Left lung (tissue), 10 donors: ENCODE measurements around the gene PIGV. TPM values are rescaled to one million over a fixed set of nuclear protein-coding genes. Genes with fewer than 3 reads are reported as not detected.
A peak's percentile ranks its signal among the peaks of the same experiment; 100 is the strongest.

Source experiments
- ATAC-seq: fragments of 200-7000 bp; cut with Tn5 transposase; one replicate; pipeline ENCODE4 v1.9.1; 2020; ENCODE audit warnings: moderate library complexity
- DNase-seq, 4 donors: peaks; one replicate each; pipeline ENCODE4 v3.0.0-alpha.2; 2013 to 2020
- H3K27ac ChIP-seq, 2 donors: fragments of 200-600 bp; sonication (generic) in 1 of 2; one replicate each; pipeline versions ENCODE4 v1.5.0 to v1.8.0; 2020 to 2021
- H3K27me3 ChIP-seq, 2 donors: fragments of 200-600 bp; sonication (generic) in 1 of 2; one replicate each; pipeline versions ENCODE4 v1.5.0 to v1.8.0; 2020 to 2021
- H3K36me3 ChIP-seq, 2 donors: fragments of 200-600 bp; sonication (generic) in 1 of 2; one replicate each; pipeline versions ENCODE4 v1.5.0 to v1.8.0; 2020 to 2021
- H3K4me1 ChIP-seq, 2 donors: fragments of 200-600 bp; one replicate each; pipeline ENCODE4 v1.8.0; 2021
- H3K4me3 ChIP-seq, 2 donors: fragments of 200-600 bp; sonication (generic) in 1 of 2; one replicate each; pipeline versions ENCODE4 v1.5.0 to v1.8.0; 2020 to 2021; ENCODE audit warnings: mild to moderate bottlenecking in 1 of 2
- H3K9me3 ChIP-seq, 2 donors: fragments of 200-600 bp; sonication (generic) in 1 of 2; one replicate each; pipeline versions ENCODE4 v1.5.0 to v1.8.0; 2020 to 2021
- intact Hi-C, 2 donors: fragments of 100-400 bp; cut with DNase I; formaldehyde crosslinking; loops; one replicate each; pipeline versions ENCODE4 v1.11.2 to v1.14.2; 2022
- polyA plus RNA-seq, 6 donors: library from polyadenylated mRNA; unstranded; fragments of 120-200 nt; gene quantifications; one replicate each; pipeline ENCODE4 v1.2.1, GENCODE V29; 2013; ENCODE audit not compliant: insufficient read length in 6 of 6
- total RNA-seq, 2 donors: library from RNA; stranded (reverse); fragmentation: NEBNext Ultra II Directional; extraction: Animal tissue kit (Norgen Biotek cat#: 25700); gene quantifications; one replicate each; pipeline ENCODE4 v1.2.1, GENCODE V29; 2021
- TF ChIP-seq, protein P1 (sequence below), 2 donors: fragments of 200-600 bp; sonication (generic) in 1 of 2; IDR thresholded peaks; one replicate each; pipeline versions ENCODE4 v1.5.0 to v1.8.0; 2021; ENCODE audit warnings: antibody characterized with exemption in 2 of 2
- donor health status: DM: no; HTN: yes; CAD: no.
- donor health status: DM: no; HTN: no; CAD: no.

The PIGV gene
- total and polyA plus RNA-seq, 8 donors, result 14.5 to 18.0 (median 16.0) TPM

DNA sequence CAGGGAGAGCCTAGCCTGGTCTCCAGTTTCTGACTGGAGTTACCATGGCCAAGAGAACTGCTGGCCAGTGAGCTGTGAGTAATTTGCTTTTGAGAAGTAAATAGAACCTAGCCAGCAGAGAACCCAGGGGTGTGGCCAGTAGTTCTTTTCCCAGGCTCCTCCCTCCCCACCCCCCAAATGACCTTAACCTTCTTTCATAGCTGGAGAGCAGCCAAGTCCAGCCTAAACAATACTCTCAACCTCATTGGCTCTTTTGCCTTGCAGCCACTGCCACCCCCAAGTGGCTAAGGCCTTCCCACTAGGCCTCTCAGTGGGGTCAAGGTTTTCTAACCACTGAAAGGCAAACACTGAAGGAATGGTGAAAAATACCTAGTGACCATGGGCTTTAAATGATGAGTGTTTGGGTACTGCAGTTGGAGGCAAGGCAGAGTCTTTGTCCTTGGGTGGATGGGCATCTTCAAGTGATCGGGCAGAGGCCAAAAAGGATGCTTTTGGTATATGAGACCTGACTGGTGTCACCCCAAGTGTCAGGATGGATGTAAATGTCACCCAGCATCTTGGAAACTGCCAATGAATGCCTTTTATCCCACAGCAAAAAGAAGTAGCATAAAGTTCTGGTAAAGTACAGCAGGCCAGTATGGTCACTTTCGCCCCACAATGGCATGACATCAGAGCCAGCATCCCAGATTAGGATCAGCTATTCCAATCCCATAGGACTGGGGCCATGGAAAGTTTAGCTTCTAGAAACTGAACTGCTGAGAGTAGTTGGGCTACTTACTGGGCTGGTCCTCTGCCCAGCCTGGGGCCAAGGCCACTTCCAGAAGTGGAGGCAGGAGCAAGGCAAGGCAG lies 3.5 kb upstream of the PIGV start:
- ATAC-seq (peak; percentile 51), DNase-seq (peak in 3 of 4 donors; percentile 17 to 71 (median 64))
- intact Hi-C loops, result loop anchor here in 1 of 2 donors (10.0 kb wide), 1 partner anchor 89 kb away; the partner anchor contains the start of gene ARID1A
- no peaks in the 10 kb centered on the region for H3K27me3 ChIP-seq
- H3K9me3 ChIP-seq, result no peaks in the 10 kb centered on the region
- H3K4me3 ChIP-seq, result no peak overlapping the region
- TF ChIP-seq, protein P1, sequence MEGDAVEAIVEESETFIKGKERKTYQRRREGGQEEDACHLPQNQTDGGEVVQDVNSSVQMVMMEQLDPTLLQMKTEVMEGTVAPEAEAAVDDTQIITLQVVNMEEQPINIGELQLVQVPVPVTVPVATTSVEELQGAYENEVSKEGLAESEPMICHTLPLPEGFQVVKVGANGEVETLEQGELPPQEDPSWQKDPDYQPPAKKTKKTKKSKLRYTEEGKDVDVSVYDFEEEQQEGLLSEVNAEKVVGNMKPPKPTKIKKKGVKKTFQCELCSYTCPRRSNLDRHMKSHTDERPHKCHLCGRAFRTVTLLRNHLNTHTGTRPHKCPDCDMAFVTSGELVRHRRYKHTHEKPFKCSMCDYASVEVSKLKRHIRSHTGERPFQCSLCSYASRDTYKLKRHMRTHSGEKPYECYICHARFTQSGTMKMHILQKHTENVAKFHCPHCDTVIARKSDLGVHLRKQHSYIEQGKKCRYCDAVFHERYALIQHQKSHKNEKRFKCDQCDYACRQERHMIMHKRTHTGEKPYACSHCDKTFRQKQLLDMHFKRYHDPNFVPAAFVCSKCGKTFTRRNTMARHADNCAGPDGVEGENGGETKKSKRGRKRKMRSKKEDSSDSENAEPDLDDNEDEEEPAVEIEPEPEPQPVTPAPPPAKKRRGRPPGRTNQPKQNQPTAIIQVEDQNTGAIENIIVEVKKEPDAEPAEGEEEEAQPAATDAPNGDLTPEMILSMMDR (IDR thresholded peaks at IDR 0.05), result no peak
- peaks cover 0 to 39% of the 10 kb centered on the region in 2 donors for H3K36me3 ChIP-seq
- peak overlapping the region; percentile 41 to 99 for H3K27ac ChIP-seq
- peaks cover 32 to 65% of the 10 kb centered on the region in 2 donors for H3K4me1 ChIP-seq

DNA sequence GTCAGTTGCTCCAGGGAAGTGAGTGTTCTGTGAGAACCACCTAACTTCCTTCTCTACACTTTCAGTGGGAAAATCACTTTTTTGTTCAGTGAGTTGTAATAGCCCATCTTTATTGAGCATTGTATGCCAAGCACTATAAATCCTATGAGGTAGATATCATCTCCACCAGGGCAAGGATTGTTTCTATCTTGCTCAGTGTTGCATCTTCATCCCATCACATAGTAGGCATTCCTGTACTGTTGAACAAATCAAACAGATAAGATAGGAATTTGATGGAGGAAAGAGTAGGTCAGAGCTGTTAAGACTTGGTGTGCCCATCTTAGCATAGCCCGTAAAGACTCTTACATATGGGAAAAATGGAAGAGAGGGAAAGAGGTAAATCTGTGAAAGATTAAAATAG lies 2.9 kb upstream of the PIGV start:
- intact Hi-C loops, result loop anchor here in 1 of 2 donors (10.0 kb wide), 1 partner anchor 90 kb away; the partner anchor contains the start of gene ARID1A
- no peak overlapping the region for H3K4me3 ChIP-seq
- H3K4me1 ChIP-seq, result peaks cover 32 to 69% of the 10 kb centered on the region in 2 donors
- no peak for DNase-seq
- no peaks in the 10 kb centered on the region for H3K9me3 ChIP-seq
- TF ChIP-seq, protein P1 (IDR thresholded peaks at IDR 0.05), result no peak
- H3K27ac ChIP-seq, result peak overlapping the region; percentile 41 to 99
- no peaks in the 10 kb centered on the region for H3K27me3 ChIP-seq
- peaks cover 0 to 33% of the 10 kb centered on the region in 2 donors for H3K36me3 ChIP-seq
- ATAC-seq, result no peak

DNA sequence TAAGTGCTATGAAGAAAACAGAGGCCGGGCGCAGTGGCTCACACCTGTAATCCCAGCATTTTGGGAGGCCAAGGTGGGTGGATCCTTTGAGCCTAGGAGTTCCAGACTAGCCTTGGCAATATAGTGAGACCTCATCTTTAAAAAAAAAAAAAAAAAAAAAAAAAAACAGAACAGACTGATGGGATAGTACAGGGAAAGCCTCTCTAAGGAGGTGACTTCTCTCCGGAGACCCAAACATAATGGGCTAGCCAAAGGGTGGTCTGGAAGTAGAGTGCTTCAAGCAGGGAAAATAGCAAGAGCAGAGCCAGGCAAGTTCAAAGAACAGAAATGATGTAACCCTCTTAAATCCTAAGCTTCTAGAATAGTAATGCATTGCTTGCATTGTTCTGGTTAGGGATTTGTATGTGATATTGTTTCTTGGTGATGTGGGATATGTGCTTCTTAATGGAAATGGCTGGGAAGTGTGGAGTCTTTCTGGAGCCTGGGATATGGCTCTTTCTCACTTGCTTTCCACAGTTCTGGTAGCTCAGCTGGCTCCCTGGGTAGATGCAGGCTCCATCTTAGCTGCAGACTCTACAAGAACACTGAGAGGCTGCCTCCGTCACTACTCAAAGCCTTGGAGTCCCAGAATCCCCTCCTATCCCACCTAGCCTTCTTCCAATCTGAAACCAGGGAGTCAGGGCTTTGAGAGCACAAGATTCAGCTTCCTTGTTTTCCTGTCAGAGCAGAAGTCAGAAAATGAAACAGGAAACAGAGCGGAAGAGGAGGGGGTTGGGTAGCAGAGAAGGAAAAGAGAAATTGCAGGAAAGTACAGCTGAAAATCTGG lies 1.9 kb upstream of the PIGV start:
- peaks cover 32 to 71% of the 10 kb centered on the region in 2 donors for H3K4me1 ChIP-seq
- H3K36me3 ChIP-seq, result peaks cover 0 to 23% of the 10 kb centered on the region in 2 donors
- H3K4me3 ChIP-seq, result peak overlapping the region in 1 of 2 donors; percentile 82
- no peak for ATAC-seq
- peak overlapping the region; percentile 99 to 100 for H3K27ac ChIP-seq
- H3K9me3 ChIP-seq, result no peaks in the 10 kb centered on the region
- TF ChIP-seq, protein P1 (IDR thresholded peaks at IDR 0.05), result no peak
- H3K27me3 ChIP-seq, result no peaks in the 10 kb centered on the region
- intact Hi-C loops, result loop anchor here in 1 of 2 donors (10.0 kb wide), 1 partner anchor 91 kb away; the partner anchor contains the start of gene ARID1A
- DNase-seq, result peak in 2 of 4 donors; percentile 24 to 44

DNA sequence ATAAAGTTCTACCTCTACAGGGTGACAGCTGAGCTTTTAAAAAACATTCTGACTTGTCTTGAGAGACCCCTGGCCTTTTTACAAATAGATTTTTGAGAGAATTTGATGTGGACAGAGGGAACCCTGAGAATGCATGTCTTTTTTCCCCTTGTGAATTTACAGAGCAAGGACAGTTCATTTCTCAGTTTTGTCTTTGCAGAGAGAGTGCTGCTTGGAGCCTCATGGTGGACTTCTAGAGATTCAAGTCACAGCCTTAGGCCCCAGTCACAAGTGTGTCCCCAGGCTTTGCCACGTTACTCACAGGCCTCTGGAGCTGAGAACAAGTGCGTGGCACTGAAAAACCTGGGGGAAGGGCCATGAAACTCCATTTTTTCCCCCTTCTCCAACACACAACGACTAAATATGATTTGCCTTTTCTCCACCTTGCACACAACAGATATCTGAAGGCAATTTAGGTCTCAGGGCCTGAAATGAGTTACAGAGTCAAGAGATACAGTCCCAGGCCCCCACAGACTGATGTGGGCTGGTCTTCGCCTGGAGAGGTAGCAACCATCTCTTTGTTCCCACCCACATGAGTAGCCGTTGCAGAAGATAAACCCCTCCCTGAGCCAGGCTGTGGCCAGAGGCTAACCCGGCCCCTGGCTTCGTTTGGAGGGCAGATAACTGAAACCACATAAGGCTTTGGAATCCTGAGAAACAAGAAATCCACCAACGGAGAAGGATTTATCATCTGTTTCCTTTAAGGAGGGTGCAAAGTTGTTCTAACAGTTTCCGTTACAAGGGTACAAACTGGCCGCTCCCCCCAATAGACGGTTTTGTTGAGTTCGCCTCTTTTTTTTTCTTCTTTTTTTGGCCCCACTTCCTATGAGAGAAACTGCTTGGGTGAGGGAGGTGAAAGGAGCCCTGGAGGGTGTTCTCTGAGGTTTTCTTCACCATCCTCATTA lies 1.0 kb upstream of the PIGV start:
- ATAC-seq (peak; percentile 41), DNase-seq (peak in 3 of 4 donors; percentile 36 to 74 (median 64))
- peaks cover 32 to 71% of the 10 kb centered on the region in 2 donors for H3K4me1 ChIP-seq

More for the DNA sequence above, 1.0 kb upstream of the PIGV start:
- intact Hi-C loops, result loop anchor here in 1 of 2 donors (10.0 kb wide), 1 partner anchor 92 kb away; the partner anchor contains the start of gene ARID1A
- peaks cover 0 to 14% of the 10 kb centered on the region in 2 donors for H3K36me3 ChIP-seq
- TF ChIP-seq, protein P1 (IDR thresholded peaks at IDR 0.05), result no peak
- peak overlapping the region; percentile 99 to 100 for H3K27ac ChIP-seq
- no peaks in the 10 kb centered on the region for H3K9me3 ChIP-seq
- peak overlapping the region; percentile 65 to 82 for H3K4me3 ChIP-seq
- H3K27me3 ChIP-seq, result no peaks in the 10 kb centered on the region
